Adrenal gland (tissue), 12 donors: ENCODE results near the gene CACNG5. TPM values are rescaled to one million over a fixed set of nuclear protein-coding genes. Genes with fewer than 3 reads are reported as not detected.

ENCODE experiments used
- DNase-seq, 7 donors: peaks; one replicate each; pipeline ENCODE4 v3.0.0-alpha.2; 2019 to 2020
- H3K27ac ChIP-seq, 5 donors: fragments of 200-600 bp; sonication (generic) in 4 of 5; 1 replicate in 3 of 5; 2 replicates in 2 of 5; pipeline versions ENCODE4 v1.5.1 to v1.8.0; 2016 to 2020; ENCODE audit warnings: mild to moderate bottlenecking in 1 of 5
- H3K27me3 ChIP-seq: fragments of 200-600 bp; 2 replicates; pipeline ENCODE4 v1.8.0; 2021
- H3K36me3 ChIP-seq, 2 donors: fragments of 200-600 bp; replicated peaks in 1 of 2; 1 replicate in 1 of 2; 2 replicates in 1 of 2; pipeline versions ENCODE4 v1.5.1 to v1.8.0; 2018 to 2022
- H3K4me1 ChIP-seq, 2 donors: fragments of 200-600 bp; replicated peaks in 1 of 2; 1 replicate in 1 of 2; 2 replicates in 1 of 2; pipeline versions ENCODE4 v1.5.1 to v1.8.0; 2018 to 2021
- H3K4me3 ChIP-seq, 4 donors: fragments of 200-600 bp; sonication (generic) in 3 of 4; one replicate each; pipeline ENCODE4 v1.5.1; 2016 to 2018
- H3K9me3 ChIP-seq, 3 donors: fragments of 200-600 bp; sonication (generic) in 1 of 3; replicated peaks in 1 of 3; 1 replicate in 2 of 3; 2 replicates in 1 of 3; pipeline versions ENCODE4 v1.5.1 to v1.8.0; 2016 to 2021
- POLR2A ChIP-seq, 2 donors: fragments of 450-650 bp; IDR thresholded peaks; one replicate each; pipeline ENCODE4 v1.6.1; 2017; ENCODE audit warnings: antibody characterized with exemption in 2 of 2, mild to moderate bottlenecking in 2 of 2, moderate library complexity in 1 of 2
- WGBS, 4 donors: extraction: QIAGEN DNeasy Blood & Tissue Kit in 2 of 4; methylation state at CpG; one replicate each; pipeline versions ENCODE4 v1.1.5 to v1.1.7; 2013 to 2017; 5-methylcytosine and 5-hydroxymethylcytosine counted together
- intact Hi-C, 2 donors: fragments of 100-400 bp; cut with DNase I; formaldehyde crosslinking; loops; one replicate each; pipeline versions ENCODE4 v1.14.1 to v1.15.0; 2022 to 2023
- polyA plus RNA-seq, 3 donors: library from polyadenylated mRNA; stranded (reverse); fragments of 200-250 nt in 2 of 3; fragments of 350-450 nt in 1 of 3; fragmentation: Illumina TruSeq in 1 of 3; extraction: RNeasy Lipid Tissue Mini Kit (QIAGEN cat#74804) in 1 of 3; gene quantifications; one replicate each; pipeline ENCODE4 v1.2.3, GENCODE V29; 2013 to 2014
- total RNA-seq, 9 donors: library from RNA; depleted of rRNA in 4 of 9; stranded (reverse); fragments of >200 nt in 4 of 9; fragments of 120-200 nt in 1 of 9; fragmentation: NEBNext Ultra II Directional in 1 of 9; extraction: Animal tissue kit (Norgen Biotek cat#: 25700) in 1 of 9; gene quantifications; one replicate each; pipeline versions ENCODE4 v1.1.0 to v1.2.4, GENCODE V29; 2013 to 2023
- TF ChIP-seq, protein P1 (sequence below), 6 experiments: fragments of 450-650 bp in 4 of 6; fragments of 200-600 bp in 2 of 6; sonication (generic) in 1 of 6; IDR thresholded peaks; 1 replicate in 5 of 6; 2 replicates in 1 of 6; pipeline versions ENCODE4 v1.5.1 to v1.8.0; 2016 to 2021; ENCODE audit warnings: antibody characterized with exemption in 6 of 6, mild to moderate bottlenecking in 2 of 6, moderate library complexity in 1 of 6
- donor health status: healthy with polysubstance abuse.
- donor health status: Bipolar disorder and iron deficiency.
- donor health status: DM: yes; HTN: yes; CAD: no.
- donor health status: DM: no; HTN: no; CAD: no.
- donor health status: DM: no; HTN: no; CAD: no.
- donor health status: DM: yes; HTN: yes; CAD: no.

CACNG5 gene
- total and polyA plus RNA-seq, 12 donors = not detected

DNA sequence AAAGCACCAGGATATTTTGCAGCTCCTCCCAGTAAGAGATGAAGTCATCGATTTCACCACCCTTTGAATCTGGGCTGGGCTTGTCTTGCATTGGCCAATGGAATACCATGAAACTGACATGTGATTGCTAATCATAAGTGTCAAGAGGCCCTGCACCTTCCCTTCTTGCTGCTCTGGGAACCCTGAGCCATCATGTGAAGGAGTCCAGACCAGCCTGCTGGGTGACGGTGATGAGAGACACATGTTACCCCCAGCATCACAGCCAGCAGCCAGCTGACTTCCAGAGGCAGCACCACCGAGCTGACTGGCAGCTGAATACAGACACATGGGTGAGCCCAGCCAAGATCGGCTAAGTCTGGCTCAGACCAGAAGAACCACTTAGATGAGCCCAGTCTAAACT is 86.0 kb downstream of the CACNG5 start:
- Histone ChIP-seq H3K9me3 (no peaks in the 10 kb centered on the region), H3K36me3 (no peaks in the 10 kb centered on the region), H3K27me3 (peaks cover under 1% of the 10 kb centered on the region), H3K4me3 (no peak overlapping the region), H3K27ac (no peak overlapping the region), H3K4me1 (no peaks in the 10 kb centered on the region)
- no peak for DNase-seq
- 78 to 95% (median 81%) methylated on average over 4 of the region's 4 CpGs for WGBS, 4 donors
- no peak for TF ChIP-seq POLR2A (IDR thresholded peaks at IDR 0.05)
- TF ChIP-seq, protein P1, sequence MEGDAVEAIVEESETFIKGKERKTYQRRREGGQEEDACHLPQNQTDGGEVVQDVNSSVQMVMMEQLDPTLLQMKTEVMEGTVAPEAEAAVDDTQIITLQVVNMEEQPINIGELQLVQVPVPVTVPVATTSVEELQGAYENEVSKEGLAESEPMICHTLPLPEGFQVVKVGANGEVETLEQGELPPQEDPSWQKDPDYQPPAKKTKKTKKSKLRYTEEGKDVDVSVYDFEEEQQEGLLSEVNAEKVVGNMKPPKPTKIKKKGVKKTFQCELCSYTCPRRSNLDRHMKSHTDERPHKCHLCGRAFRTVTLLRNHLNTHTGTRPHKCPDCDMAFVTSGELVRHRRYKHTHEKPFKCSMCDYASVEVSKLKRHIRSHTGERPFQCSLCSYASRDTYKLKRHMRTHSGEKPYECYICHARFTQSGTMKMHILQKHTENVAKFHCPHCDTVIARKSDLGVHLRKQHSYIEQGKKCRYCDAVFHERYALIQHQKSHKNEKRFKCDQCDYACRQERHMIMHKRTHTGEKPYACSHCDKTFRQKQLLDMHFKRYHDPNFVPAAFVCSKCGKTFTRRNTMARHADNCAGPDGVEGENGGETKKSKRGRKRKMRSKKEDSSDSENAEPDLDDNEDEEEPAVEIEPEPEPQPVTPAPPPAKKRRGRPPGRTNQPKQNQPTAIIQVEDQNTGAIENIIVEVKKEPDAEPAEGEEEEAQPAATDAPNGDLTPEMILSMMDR (IDR thresholded peaks at IDR 0.05) = no peak
- intact Hi-C loops = no loop called here

DNA sequence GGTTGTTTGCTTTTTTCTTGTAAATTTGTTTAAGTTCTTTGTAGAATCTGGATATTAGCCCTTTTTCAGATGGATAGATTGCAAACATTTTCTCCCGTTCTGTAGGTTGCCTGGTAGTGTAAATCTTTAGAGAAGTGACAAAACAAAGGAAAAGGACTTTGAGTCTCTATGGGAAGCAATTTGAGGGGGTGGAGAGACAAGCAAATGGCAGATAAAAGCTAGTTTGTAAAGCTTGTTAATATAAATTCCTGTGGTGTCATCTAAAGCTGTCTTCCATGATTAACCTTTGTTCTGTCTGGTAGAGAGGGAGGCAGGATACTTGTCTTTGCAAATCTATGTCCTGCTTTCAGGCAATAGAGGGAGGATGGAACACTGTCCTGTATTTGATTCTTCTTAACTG is 89.0 kb downstream of the CACNG5 start:
- no peak for DNase-seq
- no peak for TF ChIP-seq POLR2A (IDR thresholded peaks at IDR 0.05)
- TF ChIP-seq, protein P1 (IDR thresholded peaks at IDR 0.05) = no peak
- H3K27ac ChIP-seq = no peak overlapping the region
- WGBS, 4 donors = 56 to 78% (median 66%) methylated on average over 1 of the region's 1 CpG
- H3K27me3 ChIP-seq = peaks cover 7% of the 10 kb centered on the region
- intact Hi-C loops = no loop called here
- no peak overlapping the region for H3K4me3 ChIP-seq
- H3K4me1 ChIP-seq = no peaks in the 10 kb centered on the region
- H3K9me3 ChIP-seq = no peaks in the 10 kb centered on the region
- no peaks in the 10 kb centered on the region for H3K36me3 ChIP-seq

DNA sequence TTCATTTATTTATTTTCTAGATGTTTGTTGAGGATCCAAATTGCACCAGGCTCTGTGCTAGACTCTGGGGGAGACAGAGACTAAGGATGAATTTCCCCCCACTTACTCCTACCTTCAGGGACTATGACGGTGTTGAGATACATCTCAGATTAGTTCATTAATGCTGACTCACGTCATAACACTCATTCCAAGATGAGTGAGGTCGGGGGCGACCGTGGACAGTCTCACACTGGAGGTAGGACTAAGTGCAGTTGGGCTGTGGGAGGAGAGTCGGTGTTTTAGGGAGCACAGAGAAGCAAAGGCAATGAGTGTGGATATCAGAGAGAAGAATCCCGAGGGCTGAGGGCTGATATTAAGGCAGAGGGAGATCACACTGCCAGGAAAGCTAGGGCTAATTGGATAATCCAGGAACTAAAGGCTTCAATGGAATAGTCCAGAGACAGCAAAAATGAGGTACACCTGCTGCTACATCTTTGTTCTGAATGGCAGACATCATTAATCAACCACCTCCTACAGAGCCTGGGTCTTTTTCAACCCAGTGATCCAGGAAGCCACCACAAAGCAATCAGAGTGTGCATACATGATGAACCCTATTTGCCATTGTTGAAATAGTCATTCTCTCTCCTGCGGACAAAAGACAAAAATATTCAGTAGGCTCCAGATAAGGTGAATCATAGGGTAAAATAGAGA is 91.0 kb downstream of the CACNG5 start:
- no peak overlapping the region for H3K4me3 ChIP-seq
- H3K27me3 ChIP-seq = peaks cover 7% of the 10 kb centered on the region
- no peaks in the 10 kb centered on the region for H3K4me1 ChIP-seq
- intact Hi-C loops = no loop called here
- no peak for DNase-seq
- H3K9me3 ChIP-seq = no peaks in the 10 kb centered on the region
- WGBS, 4 donors = 76 to 82% (median 77%) methylated on average over 8 of the region's 8 CpGs
- TF ChIP-seq POLR2A (IDR thresholded peaks at IDR 0.05) = no peak
- TF ChIP-seq, protein P1 (IDR thresholded peaks at IDR 0.05) = no peak
- no peak overlapping the region for H3K27ac ChIP-seq
- H3K36me3 ChIP-seq = no peaks in the 10 kb centered on the region

DNA sequence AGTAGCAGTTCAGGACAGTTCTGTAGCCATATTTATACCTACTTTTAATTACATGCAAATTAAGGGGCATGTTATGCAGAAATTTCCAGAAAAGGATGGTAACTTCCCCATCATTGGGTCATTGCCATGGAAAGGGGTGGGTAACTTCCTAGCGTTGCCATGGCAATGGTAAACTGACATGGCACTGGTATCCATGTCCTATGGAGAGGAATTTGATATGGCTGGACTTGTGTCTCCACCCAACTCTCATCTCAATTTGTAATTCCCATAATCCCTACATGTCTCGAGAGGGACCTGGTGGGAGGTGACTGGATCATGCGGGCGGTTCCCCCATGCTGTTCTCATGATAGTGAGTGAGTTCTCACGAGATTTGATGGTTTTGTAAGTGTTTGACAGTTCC is 94.0 kb downstream of the CACNG5 start:
- TF ChIP-seq POLR2A (IDR thresholded peaks at IDR 0.05) = no peak
- TF ChIP-seq, protein P1 (IDR thresholded peaks at IDR 0.05) = no peak
- Histone ChIP-seq H3K36me3 (no peaks in the 10 kb centered on the region), H3K4me3 (no peak overlapping the region), H3K4me1 (no peaks in the 10 kb centered on the region), H3K27ac (no peak overlapping the region), H3K9me3 (no peaks in the 10 kb centered on the region), H3K27me3 (peaks cover 7% of the 10 kb centered on the region)
- no peak for DNase-seq
- intact Hi-C loops = no loop called here
- WGBS, 4 donors = 88 to 91% (median 89%) methylated on average over 5 of the region's 5 CpGs
